NT2/D1 (cell line): ENCODE results near the gene MYRFL.

Source experiments
- DNase-seq: peaks from one replicate; pipeline ENCODE4 v3.0.0-alpha.2; 2011; ENCODE audit warnings: low read depth, low spot score
- H3K27me3 ChIP-seq: 2 replicates; pipeline ENCODE4 v1.6.0; 2011; ENCODE audit warnings: mild to moderate bottlenecking; ENCODE audit not compliant: insufficient read length, insufficient read depth
- H3K36me3 ChIP-seq: 2 replicates; pipeline ENCODE4 v1.6.1; 2011; ENCODE audit warnings: mild to moderate bottlenecking, low read length, mixed read lengths; ENCODE audit not compliant: insufficient read depth, insufficient read length
- H3K4me1 ChIP-seq: 2 replicates; pipeline ENCODE4 v1.5.1; 2011; ENCODE audit not compliant: insufficient read depth, insufficient read length
- H3K4me3 ChIP-seq: 2 replicates; pipeline ENCODE4 v1.5.1; 2011; ENCODE audit warnings: low read depth; ENCODE audit not compliant: insufficient read length
- H3K9ac ChIP-seq: 2 replicates; pipeline ENCODE4 v1.6.0; 2011; ENCODE audit warnings: low read depth; ENCODE audit not compliant: insufficient read length
- H3K9me3 ChIP-seq: 2 replicates; pipeline ENCODE4 v1.5.1; 2011; ENCODE audit warnings: mild to moderate bottlenecking, low read length; ENCODE audit not compliant: insufficient read depth
- SUZ12 ChIP-seq: IDR thresholded peaks from 2 replicates; pipeline ENCODE4 v1.6.1; 2011; ENCODE audit not compliant: insufficient read length, insufficient read depth; ENCODE audit errors: extremely low read depth
- YY1 ChIP-seq: IDR thresholded peaks from 2 replicates; pipeline ENCODE4 v1.6.1; 2011; ENCODE audit not compliant: insufficient read length, insufficient read depth
- ZNF274 ChIP-seq: IDR thresholded peaks from 2 replicates; pipeline ENCODE4 v1.6.1; 2011; ENCODE audit warnings: mild to moderate bottlenecking, low read depth, low read length

Gene MYRFL

DNA sequence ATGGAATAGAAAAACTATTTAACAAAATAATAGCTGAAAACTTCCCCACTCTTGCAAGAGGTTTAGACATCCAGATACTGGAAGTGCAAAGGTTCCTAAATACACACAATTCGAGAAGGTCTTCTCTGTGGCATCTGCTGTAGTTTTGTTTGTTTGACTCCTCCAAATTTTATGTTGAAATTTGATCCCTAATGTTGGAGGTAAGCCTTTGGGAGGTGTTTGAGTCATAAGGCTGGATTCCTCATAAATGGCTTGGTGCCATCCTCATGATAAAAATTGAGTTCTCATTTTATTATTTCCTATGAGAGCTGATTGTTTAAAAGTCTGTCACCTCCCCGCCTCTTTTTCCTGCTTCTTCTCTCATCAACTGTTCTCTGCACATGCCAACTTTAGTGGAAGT is 182.7 kb downstream of the MYRFL start:
- Histone ChIP-seq H3K36me3 (no peaks in the 10 kb centered on the region), H3K4me1 (peaks cover 7% of the 10 kb centered on the region), H3K9ac (no peak overlapping the region), H3K9me3 (peaks cover 21% of the 10 kb centered on the region), H3K4me3 (no peak overlapping the region), H3K27me3 (no peaks in the 10 kb centered on the region)
- TF ChIP-seq ZNF274 (no peak), YY1 (no peak), SUZ12 (no peak)
- DNase-seq: no peak
